T-helper 1 cell (primary cell): ENCODE data around the gene RPL27.
"Not testable (repeated sequence)": the region's sequence is repeated elsewhere in the genome, so short reads cannot be mapped to it uniquely, and the experiment has no call there.

ENCODE experiments used
- DNase-seq, 5 donors: peaks; one replicate each; pipeline ENCODE4 v3.0.0-alpha.2; 2012 to 2020
- total RNA-seq, 4 donors: gene quantifications; one replicate each; lab custom pipeline; 2026; lab: John Stamatoyannopoulos, UW

The RPL27 gene
- 454 to 662 (median 622) reads per million in 4 donors for total RNA-seq

GRCh38 chr17:42997984-42998938 lies at the start of gene RPL27:
Gene RPL27, plus strand, starts transcription at chr17:42998419. Its CDS starts 332 bp downstream, at chr17:42998751.
- peak; percentile 93 to 100 (median 96) for DNase-seq

GRCh38 chr17:42950044-42950783 lies 48.0 kb upstream of the RPL27 start:
- no peak for DNase-seq

GRCh38 chr17:42953669-42954068 lies 44.5 kb upstream of the RPL27 start:
- no peak for DNase-seq

GRCh38 chr17:42964161-42964932 lies 33.9 kb upstream of the RPL27 start, which contains the start of gene AARSD1:
Gene AARSD1, minus strand, starts transcription at chr17:42964454. Its CDS starts 14 bp downstream, at chr17:42964440.
- DNase-seq = peak; percentile 79 to 92 (median 84)

GRCh38 chr17:42967925-42968324 lies 30.3 kb upstream of the RPL27 start:
- no peak for DNase-seq

- DNase-seq = no peak
Observed at GRCh38 chr17:42969001-42969581, 29.1 kb upstream of the RPL27 start.

- DNase-seq = no peak
Observed at GRCh38 chr17:42971589-42971988, 26.6 kb upstream of the RPL27 start.

- not testable (repeated sequence) for DNase-seq
Observed at GRCh38 chr17:42973323-42973722, 24.9 kb upstream of the RPL27 start.

GRCh38 chr17:42975265-42975664 lies 23.0 kb upstream of the RPL27 start:
- DNase-seq = no peak

- DNase-seq = not testable (repeated sequence)
Observed at GRCh38 chr17:42975701-42976100, 22.5 kb upstream of the RPL27 start.

GRCh38 chr17:42979511-42980273 lies 18.5 kb upstream of the RPL27 start, which contains the start of gene PTGES3L:
Gene PTGES3L, minus strand, starts transcription at chr17:42980080. Its CDS starts 27 bp downstream, at chr17:42980053.
- DNase-seq = peak in 2 of 5 donors; percentile 7 to 8

- DNase-seq = peak; percentile 83 to 92 (median 88)
Observed at GRCh38 chr17:42980274-42980765, 17.9 kb upstream of the RPL27 start, which contains the start of gene RUNDC1. Gene RUNDC1, plus strand, starts transcription at chr17:42980565. Its CDS starts 12 bp downstream, at chr17:42980577.

- peak; percentile 28 to 71 (median 48) for DNase-seq
Observed at GRCh38 chr17:42980766-42981397, 17.3 kb upstream of the RPL27 start.

- no peak for DNase-seq
Observed at GRCh38 chr17:42982266-42982665, 16.0 kb upstream of the RPL27 start.

- no peak for DNase-seq
Observed at GRCh38 chr17:42985225-42985624, 13.0 kb upstream of the RPL27 start.

- DNase-seq = no peak
Observed at GRCh38 chr17:42989141-42989540, 9.1 kb upstream of the RPL27 start.

GRCh38 chr17:42989726-42990652 lies 8.2 kb upstream of the RPL27 start:
- DNase-seq = no peak

GRCh38 chr17:42991471-42991870 lies 6.7 kb upstream of the RPL27 start:
- DNase-seq = no peak

GRCh38 chr17:42992872-42993271 lies 5.3 kb upstream of the RPL27 start:
- no peak for DNase-seq
